Measurements from ENCODE around the gene PARP3. TPM values are rescaled to one million over a fixed set of nuclear protein-coding genes. Genes with fewer than 3 reads are reported as not detected.

PARP3 gene
- total RNA-seq, 1 donor from 2014 or later, result 29.5 TPM

GRCh38 chr3:51966016-51966415 is 23.9 kb downstream of the PARP3 start:
- no peaks in the 10 kb centered on the region for H3K9me3 ChIP-seq
- no peak for TF ChIP-seq CTCF (IDR thresholded peaks at IDR 0.05)
- DNase-seq (ENCODE audit: low spot score in 2 of 2), result no peak
- peak overlapping the region; percentile 92 to 95 for H3K27ac ChIP-seq
- peaks cover 8 to 35% of the 10 kb centered on the region in 2 donors for H3K4me1 ChIP-seq
- peak overlapping the region; percentile 87 to 90 for H3K4me3 ChIP-seq
- no peaks in the 10 kb centered on the region for H3K27me3 ChIP-seq
- intact Hi-C loops (cut with DNase I), result loop anchor here (2.0 to 10.0 kb wide), 2 partner anchors 23 to 1351 kb away; partner anchors contain the start of genes CISH, MAPKAPK3 and PARP3
- peaks cover 1 to 5% of the 10 kb centered on the region in 2 donors for H3K36me3 ChIP-seq

- Histone ChIP-seq H3K27ac (peak overlapping the region; percentile 92 to 95), H3K36me3 (peaks cover 0 to 2% of the 10 kb centered on the region in 2 donors), H3K4me3 (peak overlapping the region; percentile 87 to 90), H3K9me3 (no peaks in the 10 kb centered on the region), H3K27me3 (no peaks in the 10 kb centered on the region), H3K4me1 (peaks cover 8 to 35% of the 10 kb centered on the region in 2 donors)
- intact Hi-C loops (cut with DNase I), result loop anchor here (2.0 to 10.0 kb wide), 2 partner anchors 24 to 1352 kb away; partner anchors contain the start of genes CISH, MAPKAPK3 and PARP3
- no peak for TF ChIP-seq CTCF (IDR thresholded peaks at IDR 0.05)
- DNase-seq (ENCODE audit: low spot score in 2 of 2), result no peak
Observed at GRCh38 chr3:51966486-51966885, 24.3 kb downstream of the PARP3 start.

DNA sequence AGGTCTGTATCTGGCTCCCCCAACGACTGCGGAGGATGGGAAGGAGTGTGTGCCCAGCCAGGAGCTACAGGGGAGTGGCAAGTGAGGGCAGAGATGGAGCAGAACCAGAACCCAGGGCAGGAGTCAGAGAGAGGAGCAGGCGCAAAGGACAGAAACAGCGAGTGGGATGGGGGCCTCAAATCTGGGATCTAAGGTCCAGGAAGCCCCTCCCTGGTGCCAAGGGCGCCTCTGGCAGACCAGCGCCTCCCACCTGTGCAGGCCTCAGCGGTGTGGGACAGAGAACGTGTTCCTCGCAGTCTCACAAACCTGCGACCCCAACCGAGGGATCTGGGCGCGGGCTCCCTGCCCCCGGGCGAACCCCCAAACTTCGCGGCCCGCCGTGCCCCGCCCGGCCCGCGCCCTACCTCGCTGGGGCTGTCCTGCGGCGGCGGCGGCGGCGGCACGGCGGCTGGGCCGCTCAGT is 24.8 kb downstream of the PARP3 start:
- intact Hi-C loops (cut with DNase I), result loop anchor here (1.0 to 10.0 kb wide), 3 partner anchors 11 to 1352 kb away; partner anchors contain the start of genes CISH, MAPKAPK3 and PARP3
- TF ChIP-seq CTCF (IDR thresholded peaks at IDR 0.05), result no peak
- H3K4me1 ChIP-seq, result peaks cover 8 to 35% of the 10 kb centered on the region in 2 donors

GRCh38 chr3:51967384-51968169 is 25.4 kb downstream of the PARP3 start, which contains the start of gene PCBP4:
PCBP4 (minus strand) TSS chr3:51967454; CDS start chr3:51961240, 6,214 bp downstream.
- H3K4me1 ChIP-seq, result peaks cover 8 to 35% of the 10 kb centered on the region in 2 donors

More for the DNA sequence above, 24.8 kb downstream of the PARP3 start:
- no peaks in the 10 kb centered on the region for H3K36me3 ChIP-seq
- no peaks in the 10 kb centered on the region for H3K9me3 ChIP-seq
- H3K27me3 ChIP-seq, result no peaks in the 10 kb centered on the region
- H3K4me3 ChIP-seq, result peak overlapping the region; percentile 87 to 90
- DNase-seq (ENCODE audit: low spot score in 2 of 2), result no peak
- H3K27ac ChIP-seq, result peak overlapping the region; percentile 92 to 95

More at GRCh38 chr3:51967384-51968169, 25.4 kb downstream of the PARP3 start, which contains the start of gene PCBP4:
- H3K9me3 ChIP-seq, result no peaks in the 10 kb centered on the region
- DNase-seq (ENCODE audit: low spot score in 2 of 2), result peak in 1 of 2 donors; percentile 89
- H3K4me3 ChIP-seq, result peak within 1 kb of the TSS; percentile 87 to 90
- H3K36me3 ChIP-seq, result no peaks in the 10 kb centered on the region
- intact Hi-C loops (cut with DNase I), result loop anchor here (1.0 to 10.0 kb wide), 3 partner anchors 11 to 1353 kb away; partner anchors contain the start of genes CISH, MAPKAPK3 and PARP3
- no peak for TF ChIP-seq CTCF (IDR thresholded peaks at IDR 0.05)
- peak within 1 kb of the TSS; percentile 95 to 96 for H3K27ac ChIP-seq
- H3K27me3 ChIP-seq, result no peaks in the 10 kb centered on the region

Data from ascending aorta (tissue), 2 donors.